Measurements from ENCODE around the gene TRRAP. TPM values are rescaled to one million over a fixed set of nuclear protein-coding genes. Genes with fewer than 3 reads are reported as not detected.

TRRAP gene
- total and polyA plus RNA-seq, 2 of the 4 experiments (the other 2 are of a cell fraction): 12.5 to 18.1 TPM

GRCh38 chr7:98903246-98903645 is 24.9 kb downstream of the TRRAP start:
- no peaks in the 10 kb centered on the region for H3K9me3 ChIP-seq (ENCODE audit: control insufficient read depth, insufficient read depth, low read length)
- no peak overlapping the region for H2BK120ac ChIP-seq (ENCODE audit: low read depth, low read length)
- no peak overlapping the region for H3K14ac ChIP-seq (replicated peaks; ENCODE audit: low read depth, low read length)
- no peaks in the 10 kb centered on the region for H3K27me3 ChIP-seq (ENCODE audit: control insufficient read depth, insufficient read depth, low read length)
- H4K91ac ChIP-seq (ENCODE audit: insufficient read depth, low read depth, low read length): no peak overlapping the region
- no peak overlapping the region for H3K23ac ChIP-seq (ENCODE audit: low read depth, low read length)
- H2BK20ac ChIP-seq (ENCODE audit: low read depth, low read length): no peak overlapping the region
- H3K36me3 ChIP-seq (ENCODE audit: control insufficient read depth, insufficient read depth, low read length): peaks cover 68% of the 10 kb centered on the region
- no peak overlapping the region for H4K5ac ChIP-seq (ENCODE audit: low read depth, low read length)
- no peak overlapping the region for H3K4me2 ChIP-seq (ENCODE audit: low read depth, low read length)
- H3K56ac ChIP-seq (ENCODE audit: extremely low read depth, insufficient read depth, low read length): no peak overlapping the region
- no peak overlapping the region for H2AK5ac ChIP-seq (ENCODE audit: low read depth, low read length)
- H3K18ac ChIP-seq (ENCODE audit: low read depth, low read length): no peak overlapping the region
- no peaks in the 10 kb centered on the region for H3K4me1 ChIP-seq (ENCODE audit: control insufficient read depth, insufficient read depth, low read length)
- intact Hi-C loops (cut with micrococcal nuclease) (no loop called here), in situ Hi-C loops (cut with MboI; ENCODE audit: low sequenced_read_pairs) (no loop called here), dilution Hi-C loops (cut with HindIII; ENCODE audit: low sequenced_read_pairs, unreplicated experiment) (no loop called here)
- POLR2A ChIA-PET (ENCODE audit: unreplicated experiment): no interaction called here
- no peak overlapping the region for H4K8ac ChIP-seq (ENCODE audit: low read depth in 2 of 2, low read length in 2 of 2)
- BruUV-seq (replicated peaks): no TSS peak
- H2BK5ac ChIP-seq (ENCODE audit: low read depth, low read length, poor library complexity, severe bottlenecking): no peak overlapping the region
- no peak overlapping the region for H3K4me3 ChIP-seq (ENCODE audit: insufficient read depth, low read depth, low read length)
- CTCF ChIA-PET: no interaction called here
- no peak overlapping the region for H3K9ac ChIP-seq (ENCODE audit: low read depth, low read length)
- TF ChIP-seq NFE2L2 (IDR thresholded peaks at IDR 0.05; ENCODE audit: low read depth, low read length): no peak
- no peak for TF ChIP-seq RFX5 (IDR thresholded peaks at IDR 0.05; ENCODE audit: low read depth, low read length)
- no peak for TF ChIP-seq MAFK (IDR thresholded peaks at IDR 0.05; ENCODE audit: low read depth, low read length)
- TF ChIP-seq BHLHE40 (IDR thresholded peaks at IDR 0.05; ENCODE audit: low read depth, low read length): no peak
- no peak for TF ChIP-seq MAZ (IDR thresholded peaks at IDR 0.05; ENCODE audit: borderline replicate concordance, low read depth, low read length)
- TF ChIP-seq SMC3 (IDR thresholded peaks at IDR 0.05; ENCODE audit: low read depth, low read length): no peak
- TF ChIP-seq CTCF (conservative IDR thresholded peaks at IDR 0.05; ENCODE audit: low read depth, low read length): no peak
- TF ChIP-seq CEBPB (IDR thresholded peaks at IDR 0.05; ENCODE audit: low read depth, low read length): no peak
- TF ChIP-seq RCOR1 (IDR thresholded peaks at IDR 0.05; ENCODE audit: insufficient replicate concordance, low read length): no peak
- TF ChIP-seq POLR2A (IDR thresholded peaks at IDR 0.05; ENCODE audit: low read depth, low read length): no peak
- no peak for TF ChIP-seq CHD1 (IDR thresholded peaks at IDR 0.05; ENCODE audit: low read depth, low read length)
- no peak for TF ChIP-seq FOS (IDR thresholded peaks at IDR 0.05; ENCODE audit: low read depth, low read length)
- TF ChIP-seq USF2 (IDR thresholded peaks at IDR 0.05; ENCODE audit: low read depth, low read length): no peak
- TF ChIP-seq MXI1 (IDR thresholded peaks at IDR 0.05; ENCODE audit: borderline replicate concordance, low read depth, low read length): no peak
- no peak for TF ChIP-seq RAD21 (IDR thresholded peaks at IDR 0.05; ENCODE audit: low read length)
- no peak for TF ChIP-seq ELK1 (IDR thresholded peaks at IDR 0.05; ENCODE audit: borderline replicate concordance, low read depth, low read length)
- no peak overlapping the region for H2AK9ac ChIP-seq (replicated peaks; ENCODE audit: low read depth, low read length, poor library complexity)
- no peak overlapping the region for H3K27ac ChIP-seq (ENCODE audit: insufficient read depth, low read length)
- no peaks in the 10 kb centered on the region for H3K9me1 ChIP-seq (ENCODE audit: insufficient read depth, low read length)
- ATAC-seq (ENCODE audit: low read depth): no peak
- no peak overlapping the region for H2AFZ ChIP-seq (replicated peaks; ENCODE audit: low read length, poor library complexity)
- no peak overlapping the region for H2BK15ac ChIP-seq (ENCODE audit: low read depth, low read length)
- no CpG with 5 or more reads among the region's 4 CpGs for WGBS, 2 experiments (ENCODE audit: extremely low coverage in 2 of 2, insufficient read length in 1 of 2)
- H3K4ac ChIP-seq (ENCODE audit: low read depth, low read length): no peak overlapping the region
- peaks cover 0 to 5% of the 10 kb centered on the region in 2 experiments; a peak in 1 of 4 replicates for H3K79me1 ChIP-seq (ENCODE audit: low read depth in 1 of 2, low read length in 2 of 2)
- no peaks in the 10 kb centered on the region; the same call in 1 of the 2 replicates for H4K20me1 ChIP-seq (ENCODE audit: insufficient read depth, low read length)
- DNase-seq: no peak
